GM12801 (cell line): ENCODE measurements around the gene WWOX.

Experiments
- CTCF ChIP-seq: IDR thresholded peaks from one replicate; pipeline ENCODE4 v1.5.1; 2011; ENCODE audit warnings: control low read depth; ENCODE audit not compliant: insufficient read length; ENCODE audit errors: extremely low read depth

The WWOX gene

GRCh38 chr16:78507576-78507975 is 408.1 kb downstream of the WWOX start:
- TF ChIP-seq CTCF: no peak

GRCh38 chr16:78509965-78510364 is 410.5 kb downstream of the WWOX start:
- no peak for TF ChIP-seq CTCF

- no peak for TF ChIP-seq CTCF
Observed at GRCh38 chr16:78510496-78510895, 411.0 kb downstream of the WWOX start.

- TF ChIP-seq CTCF: no peak
Observed at GRCh38 chr16:78513838-78514237, 414.4 kb downstream of the WWOX start.

GRCh38 chr16:78515421-78515820 is 416.0 kb downstream of the WWOX start:
- TF ChIP-seq CTCF: no peak

- TF ChIP-seq CTCF: no peak
Observed at GRCh38 chr16:78516006-78516736, 416.7 kb downstream of the WWOX start.

GRCh38 chr16:78519896-78520295 is 420.4 kb downstream of the WWOX start:
- no peak for TF ChIP-seq CTCF
